DOHH2 (cell line): ENCODE results near the gene USP30.

Experiments used
- H3F3A ChIP-seq: fragments of 200-600 bp; sonication (generic), shearing (Covaris generic); 2 replicates; pipeline ENCODE4 v1.6.0; 2016; ENCODE audit warnings: antibody characterized with exemption, mild to moderate bottlenecking; ENCODE audit not compliant: control insufficient read depth, insufficient read depth
- H3K27ac ChIP-seq: fragments of 200-600 bp; sonication (generic); 2 replicates; pipeline ENCODE4 v1.5.1; 2014; ENCODE audit warnings: low read depth, mild to moderate bottlenecking, low read length, moderate library complexity
- H3K27me3 ChIP-seq: fragments of 200-600 bp; sonication (generic); 2 replicates; pipeline ENCODE4 v1.6.1; 2014; ENCODE audit warnings: mild to moderate bottlenecking, low read length, mixed read lengths; ENCODE audit not compliant: control insufficient read depth
- H3K36me3 ChIP-seq: fragments of 200-600 bp; sonication (generic); 2 replicates; pipeline ENCODE4 v1.6.1; 2014; ENCODE audit warnings: mild to moderate bottlenecking, low read length, moderate library complexity, mixed read lengths; ENCODE audit not compliant: control insufficient read depth
- H3K4me1 ChIP-seq: fragments of 200-600 bp; sonication (generic); 2 replicates; pipeline ENCODE4 v1.6.1; 2014; ENCODE audit warnings: mild to moderate bottlenecking, low read length, mixed read lengths; ENCODE audit not compliant: control insufficient read depth
- H3K4me2 ChIP-seq: fragments of 200-600 bp; sonication (generic); 2 replicates; pipeline ENCODE4 v1.6.0; 2014; ENCODE audit warnings: mild to moderate bottlenecking, low read length, moderate library complexity
- H3K4me3 ChIP-seq: fragments of 200-600 bp; sonication (generic); 2 replicates; pipeline ENCODE4 v1.5.1; 2014; ENCODE audit warnings: mild to moderate bottlenecking, low read length, mixed read lengths
- H3K79me2 ChIP-seq: fragments of 200-600 bp; sonication (generic); 2 replicates; pipeline ENCODE4 v1.6.1; 2014; ENCODE audit warnings: mild to moderate bottlenecking, low read length, mixed read lengths; ENCODE audit not compliant: control insufficient read depth
- H3K9me2 ChIP-seq: fragments of 200-600 bp; sonication (generic); replicated peaks from 2 replicates; pipeline ENCODE4 v1.6.1; 2014; ENCODE audit warnings: mild to moderate bottlenecking, low read length, mixed read lengths; ENCODE audit not compliant: control insufficient read depth
- H3K9me3 ChIP-seq: fragments of 200-600 bp; sonication (generic); 2 replicates; pipeline ENCODE4 v1.6.1; 2014; ENCODE audit warnings: antibody characterized with exemption, low read length, mixed read lengths; ENCODE audit not compliant: control insufficient read depth, insufficient read depth
- H4K20me1 ChIP-seq: fragments of 200-600 bp; sonication (generic); 2 replicates; pipeline ENCODE4 v1.6.0; 2014; ENCODE audit warnings: low read depth, mild to moderate bottlenecking, antibody characterized with exemption, low read length, moderate library complexity; ENCODE audit not compliant: control insufficient read depth, insufficient read depth
- CTCF ChIP-seq: fragments of 200-600 bp; sonication (generic); IDR thresholded peaks from one replicate; pipeline ENCODE4 v1.5.1; 2014; ENCODE audit warnings: antibody characterized with exemption, mild to moderate bottlenecking, low read depth, low read length; ENCODE audit not compliant: poor library complexity, severe bottlenecking
- EZH2phosphoT487 ChIP-seq: fragments of 200-600 bp; sonication (generic); IDR thresholded peaks from 2 replicates; pipeline ENCODE4 v1.6.1; 2017; ENCODE audit warnings: borderline replicate concordance, mild to moderate bottlenecking, antibody characterized with exemption, low read length, moderate library complexity, mixed read lengths

Gene USP30

DNA sequence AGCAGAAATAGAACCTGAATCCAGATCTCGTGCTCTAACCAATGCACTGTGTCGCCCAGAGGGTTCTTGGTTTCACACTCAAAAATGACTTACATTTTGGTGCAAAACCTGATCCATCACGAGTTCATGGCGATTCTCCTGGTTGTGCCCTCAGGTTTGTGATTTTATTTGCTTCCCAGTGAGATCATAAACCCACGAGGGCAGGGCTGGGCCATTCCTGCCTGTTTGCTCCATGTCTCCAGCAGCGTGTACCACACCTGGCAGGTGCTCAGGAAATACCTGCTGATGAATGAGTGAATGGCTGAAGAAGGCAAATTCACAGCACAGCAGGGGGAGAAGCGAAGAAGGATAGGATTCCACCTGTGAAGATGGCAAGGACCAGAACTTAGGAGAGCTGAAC is 73.4 kb downstream of the USP30 start:
- no peaks in the 10 kb centered on the region for H3K9me3 ChIP-seq
- H4K20me1 ChIP-seq, result no peaks in the 10 kb centered on the region
- H3F3A ChIP-seq, result no peaks in the 10 kb centered on the region
- no peak overlapping the region for H3K4me3 ChIP-seq
- TF ChIP-seq CTCF, result no peak
- no peak for TF ChIP-seq EZH2phosphoT487
- H3K79me2 ChIP-seq, result no peaks in the 10 kb centered on the region
- no peak overlapping the region for H3K27ac ChIP-seq
- no peak overlapping the region for H3K4me2 ChIP-seq
- no peaks in the 10 kb centered on the region for H3K4me1 ChIP-seq
- no peaks in the 10 kb centered on the region for H3K36me3 ChIP-seq
- peaks cover 9% of the 10 kb centered on the region for H3K27me3 ChIP-seq
- H3K9me2 ChIP-seq, result no peaks in the 10 kb centered on the region

DNA sequence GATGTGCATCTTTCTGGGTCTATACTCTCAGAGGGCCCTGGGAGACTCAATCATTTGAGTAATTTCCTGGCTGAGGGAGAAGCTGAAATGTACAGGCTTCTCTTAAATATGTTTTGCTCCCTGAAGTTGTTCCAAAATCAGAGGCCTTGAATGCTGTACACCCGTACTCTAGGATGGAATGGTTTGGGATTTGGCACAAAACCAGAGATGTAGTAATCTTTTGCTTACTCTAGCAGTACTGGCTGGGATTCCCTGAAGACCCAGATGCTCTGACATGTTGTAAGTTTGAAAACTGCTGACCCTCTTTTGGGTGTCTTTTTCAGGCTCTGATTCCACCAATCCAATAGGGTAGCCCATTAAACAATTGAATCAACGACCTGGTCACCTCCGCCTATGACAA is 74.4 kb downstream of the USP30 start:
- no peak overlapping the region for H3K27ac ChIP-seq
- no peaks in the 10 kb centered on the region for H4K20me1 ChIP-seq
- H3K4me2 ChIP-seq, result no peak overlapping the region
- peaks cover 9% of the 10 kb centered on the region for H3K27me3 ChIP-seq
- H3K9me3 ChIP-seq, result no peaks in the 10 kb centered on the region
- H3K79me2 ChIP-seq, result no peaks in the 10 kb centered on the region
- H3K4me1 ChIP-seq, result no peaks in the 10 kb centered on the region
- TF ChIP-seq CTCF, result no peak
- no peak for TF ChIP-seq EZH2phosphoT487
- H3K36me3 ChIP-seq, result no peaks in the 10 kb centered on the region
- no peaks in the 10 kb centered on the region for H3F3A ChIP-seq
- H3K4me3 ChIP-seq, result no peak overlapping the region
- no peaks in the 10 kb centered on the region for H3K9me2 ChIP-seq

DNA sequence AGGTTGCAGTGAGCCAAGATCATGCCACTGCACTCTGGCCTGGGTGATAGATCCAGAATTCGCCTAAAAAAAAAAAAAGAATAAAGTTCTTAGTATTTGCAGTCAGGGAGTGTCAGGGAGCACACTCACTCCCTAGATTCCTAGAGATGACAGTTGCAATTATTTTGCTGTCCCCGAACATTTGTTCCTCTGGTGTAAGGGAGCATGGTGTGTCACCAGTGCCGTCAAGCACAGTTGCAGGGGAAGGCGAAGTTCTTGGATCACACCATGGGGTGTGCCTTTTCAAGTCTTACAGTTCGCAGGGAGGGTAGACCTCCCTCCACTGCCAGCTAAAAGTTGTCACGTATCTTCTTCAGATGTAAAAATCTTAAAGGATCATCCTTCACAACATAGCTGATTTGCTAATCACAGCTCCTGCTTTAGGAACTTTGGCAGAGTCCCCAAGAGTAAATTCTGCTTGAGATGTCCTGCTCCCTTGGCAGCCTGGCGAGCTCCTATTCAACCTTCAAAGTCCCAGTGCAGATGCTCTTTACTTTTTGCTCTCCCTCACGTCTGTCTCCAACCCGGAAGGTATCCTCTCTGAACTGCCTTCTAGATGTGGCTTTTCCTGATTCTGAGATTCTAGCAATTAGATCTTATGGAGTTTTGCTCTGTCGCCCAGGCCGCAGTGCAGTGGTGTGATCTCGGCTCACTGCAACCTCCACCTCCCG is 75.3 kb downstream of the USP30 start:
- H3F3A ChIP-seq, result no peaks in the 10 kb centered on the region
- no peaks in the 10 kb centered on the region for H3K9me3 ChIP-seq
- peaks cover 9% of the 10 kb centered on the region for H3K27me3 ChIP-seq
- no peak overlapping the region for H3K4me2 ChIP-seq
- H3K36me3 ChIP-seq, result no peaks in the 10 kb centered on the region
- H3K4me3 ChIP-seq, result no peak overlapping the region
- no peaks in the 10 kb centered on the region for H4K20me1 ChIP-seq
- H3K27ac ChIP-seq, result no peak overlapping the region
- TF ChIP-seq EZH2phosphoT487 (no peak), CTCF (no peak)
- H3K4me1 ChIP-seq, result no peaks in the 10 kb centered on the region
- no peaks in the 10 kb centered on the region for H3K9me2 ChIP-seq
- no peaks in the 10 kb centered on the region for H3K79me2 ChIP-seq
